ENCODE results near the gene PITX1.

Gene PITX1

DNA sequence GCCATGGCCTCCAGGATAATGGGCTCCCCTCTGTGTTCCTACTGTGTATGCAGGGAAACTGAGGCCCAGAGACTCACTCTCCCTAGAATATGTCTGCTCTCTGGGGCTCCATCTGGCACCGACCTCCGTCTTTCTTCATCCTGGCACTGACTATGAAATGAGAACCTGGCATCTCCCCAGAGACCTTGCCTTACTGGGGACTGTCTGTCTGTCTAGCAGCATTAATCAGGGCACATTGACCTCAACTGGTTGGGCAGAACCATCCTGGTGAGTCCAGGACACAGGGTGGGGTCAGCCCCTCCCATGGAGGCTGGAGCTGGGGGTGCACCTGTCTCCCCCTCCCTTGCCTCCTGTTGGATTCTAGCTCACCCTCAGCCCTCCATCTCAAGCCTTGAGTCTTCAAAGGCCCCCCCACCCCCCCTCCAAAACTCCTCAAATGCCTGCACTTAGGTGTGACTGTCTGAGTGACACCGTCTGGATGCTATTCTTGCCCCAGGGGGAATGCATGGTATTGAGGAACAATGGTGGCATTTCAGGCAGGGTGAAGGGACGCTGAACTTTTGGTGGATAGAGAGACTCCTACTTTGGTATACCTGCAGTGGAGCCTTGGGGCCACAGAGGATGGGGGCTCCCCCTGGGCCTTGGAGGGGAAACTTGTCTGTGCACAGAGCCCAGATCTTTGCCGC, 12.8 kb upstream of the PITX1 start:
- Histone ChIP-seq H3K4me1 (no peaks in the 10 kb centered on the region), H3K9me3 (no peaks in the 10 kb centered on the region), H3K36me3 (no peaks in the 10 kb centered on the region), H3K4me3 (no peak overlapping the region), H3K27ac (no peak overlapping the region), H3K27me3 (peaks cover 0 to 21% of the 10 kb centered on the region in 2 donors)
- TF ChIP-seq, protein P1, sequence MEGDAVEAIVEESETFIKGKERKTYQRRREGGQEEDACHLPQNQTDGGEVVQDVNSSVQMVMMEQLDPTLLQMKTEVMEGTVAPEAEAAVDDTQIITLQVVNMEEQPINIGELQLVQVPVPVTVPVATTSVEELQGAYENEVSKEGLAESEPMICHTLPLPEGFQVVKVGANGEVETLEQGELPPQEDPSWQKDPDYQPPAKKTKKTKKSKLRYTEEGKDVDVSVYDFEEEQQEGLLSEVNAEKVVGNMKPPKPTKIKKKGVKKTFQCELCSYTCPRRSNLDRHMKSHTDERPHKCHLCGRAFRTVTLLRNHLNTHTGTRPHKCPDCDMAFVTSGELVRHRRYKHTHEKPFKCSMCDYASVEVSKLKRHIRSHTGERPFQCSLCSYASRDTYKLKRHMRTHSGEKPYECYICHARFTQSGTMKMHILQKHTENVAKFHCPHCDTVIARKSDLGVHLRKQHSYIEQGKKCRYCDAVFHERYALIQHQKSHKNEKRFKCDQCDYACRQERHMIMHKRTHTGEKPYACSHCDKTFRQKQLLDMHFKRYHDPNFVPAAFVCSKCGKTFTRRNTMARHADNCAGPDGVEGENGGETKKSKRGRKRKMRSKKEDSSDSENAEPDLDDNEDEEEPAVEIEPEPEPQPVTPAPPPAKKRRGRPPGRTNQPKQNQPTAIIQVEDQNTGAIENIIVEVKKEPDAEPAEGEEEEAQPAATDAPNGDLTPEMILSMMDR (IDR thresholded peaks at IDR 0.05) = no peak
- no peak for DNase-seq
- intact Hi-C loops (cut with DNase I; ENCODE audit: low total_unique reads) = no loop called here

DNA sequence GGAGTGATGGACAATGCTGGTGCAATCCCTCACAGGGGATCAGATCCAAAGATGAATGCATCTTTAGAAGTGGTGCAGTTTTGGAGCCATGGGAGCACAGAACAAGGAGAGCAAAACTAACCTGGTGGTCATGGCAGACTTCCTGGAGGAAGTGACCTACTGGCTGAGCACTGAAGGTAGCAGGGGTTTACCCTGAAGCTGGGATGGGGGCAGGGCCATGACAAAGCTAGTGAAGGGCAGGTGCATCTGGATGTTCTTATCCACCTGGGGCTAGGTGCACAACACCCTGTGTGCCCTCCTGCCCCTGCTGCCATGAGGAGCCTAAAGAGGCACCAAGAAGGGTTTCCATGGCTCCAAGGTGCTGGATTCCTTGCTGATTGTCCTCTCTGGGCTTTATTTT, 11.5 kb upstream of the PITX1 start:
- DNase-seq = no peak
- Histone ChIP-seq H3K4me1 (peaks cover 0 to 1% (median 0%) of the 10 kb centered on the region in 4 donors), H3K27me3 (peaks cover 0 to 26% of the 10 kb centered on the region in 2 donors), H3K9me3 (no peaks in the 10 kb centered on the region), H3K27ac (no peak overlapping the region), H3K36me3 (no peaks in the 10 kb centered on the region), H3K4me3 (no peak overlapping the region)
- TF ChIP-seq, protein P1 (IDR thresholded peaks at IDR 0.05) = no peak
- intact Hi-C loops (cut with DNase I; ENCODE audit: low total_unique reads) = no loop called here

DNA sequence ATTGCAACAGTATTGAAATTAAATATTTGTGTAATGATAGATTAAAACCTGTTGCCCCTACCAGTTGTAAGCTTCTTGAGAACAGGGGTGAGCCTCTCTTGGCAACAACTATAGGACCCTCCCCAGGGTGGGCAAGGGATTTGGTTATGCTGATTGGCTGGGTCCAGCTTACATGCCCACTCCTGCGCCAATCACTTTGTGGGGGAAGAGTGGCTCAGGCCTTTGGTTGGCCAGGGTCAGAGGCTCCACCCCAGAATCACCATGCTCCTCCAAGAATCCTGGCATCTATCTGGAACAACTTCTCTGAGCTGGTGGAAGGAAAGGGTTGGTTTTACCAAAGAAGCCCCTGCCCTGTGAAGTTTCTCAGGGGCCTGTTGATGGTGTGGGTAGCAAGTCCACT, 8.6 kb upstream of the PITX1 start:
- no peak for DNase-seq
- TF ChIP-seq, protein P1 (IDR thresholded peaks at IDR 0.05) = no peak
- H3K4me3 ChIP-seq = no peak overlapping the region
- H3K4me1 ChIP-seq = peaks cover 0 to 20% (median 15%) of the 10 kb centered on the region in 4 donors
- H3K27me3 ChIP-seq = peaks cover 0 to 45% of the 10 kb centered on the region in 2 donors
- H3K9me3 ChIP-seq = no peaks in the 10 kb centered on the region
- intact Hi-C loops (cut with DNase I; ENCODE audit: low total_unique reads) = no loop called here
- H3K27ac ChIP-seq = no peak overlapping the region
- H3K36me3 ChIP-seq = no peaks in the 10 kb centered on the region

DNA sequence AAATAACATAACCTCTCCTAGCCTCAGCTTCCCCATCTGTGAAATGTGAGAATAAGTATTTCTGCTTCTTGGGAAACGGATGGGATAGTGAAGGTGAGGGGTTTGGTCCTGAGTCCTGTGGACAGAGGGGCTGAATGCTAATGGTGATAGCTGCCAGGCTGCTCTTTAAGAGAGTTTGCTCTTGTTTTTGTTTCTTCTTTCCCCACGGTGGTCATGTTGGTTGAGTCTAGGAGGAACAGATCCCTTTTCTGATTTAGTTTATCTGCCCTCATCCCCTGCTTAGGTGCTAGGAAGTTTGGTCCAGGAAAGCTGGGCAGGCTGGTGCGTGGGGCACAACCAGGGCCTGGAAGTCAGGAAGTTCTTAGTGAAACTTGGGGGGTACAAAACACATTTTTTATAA, 7.7 kb upstream of the PITX1 start:
- TF ChIP-seq, protein P1 (IDR thresholded peaks at IDR 0.05) = no peak
- DNase-seq = no peak
- intact Hi-C loops (cut with DNase I; ENCODE audit: low total_unique reads) = no loop called here
- Histone ChIP-seq H3K9me3 (no peaks in the 10 kb centered on the region), H3K36me3 (no peaks in the 10 kb centered on the region), H3K4me3 (no peak overlapping the region), H3K27me3 (peaks cover 0 to 51% of the 10 kb centered on the region in 2 donors), H3K4me1 (peaks cover 0 to 20% (median 15%) of the 10 kb centered on the region in 4 donors), H3K27ac (no peak overlapping the region)

DNA sequence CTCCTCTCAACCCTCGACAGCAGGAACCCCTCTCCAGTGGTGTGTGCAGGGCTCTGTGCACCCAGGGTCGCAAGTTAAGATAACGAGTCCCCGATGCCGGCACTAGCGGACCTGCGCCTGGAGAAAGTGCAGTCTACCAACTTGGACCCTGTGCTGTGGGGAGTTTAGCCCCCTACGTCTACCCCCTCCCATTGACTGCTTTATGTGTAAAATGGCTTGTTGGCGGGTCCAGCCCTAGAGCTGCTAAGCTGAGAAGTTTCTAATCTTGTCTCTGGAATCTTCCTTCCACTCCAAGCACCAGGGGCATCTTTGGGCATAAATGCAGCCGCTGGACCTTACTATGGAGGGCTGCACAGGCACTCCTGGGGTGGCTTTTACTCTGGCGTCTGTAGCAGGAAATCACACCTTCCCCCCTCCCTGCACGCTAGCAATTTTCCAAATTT, 7.1 kb upstream of the PITX1 start:
- Histone ChIP-seq H3K9me3 (no peaks in the 10 kb centered on the region), H3K27ac (no peak overlapping the region), H3K4me3 (no peak overlapping the region), H3K27me3 (peaks cover 0 to 52% of the 10 kb centered on the region in 2 donors), H3K4me1 (peaks cover 0 to 20% (median 15%) of the 10 kb centered on the region in 4 donors), H3K36me3 (no peaks in the 10 kb centered on the region)
- intact Hi-C loops (cut with DNase I; ENCODE audit: low total_unique reads) = no loop called here
- DNase-seq = no peak
- TF ChIP-seq, protein P1 (IDR thresholded peaks at IDR 0.05) = no peak

Measured in tibial artery (tissue), 4 donors.